Smooth muscle cell (in vitro differentiated cells): Measurements from ENCODE around the gene COA1. TPM values are rescaled to one million over a fixed set of nuclear protein-coding genes. Genes with fewer than 3 reads are reported as not detected.

Experiments
- DNase-seq: peaks from one replicate; lab custom pipeline; 2025; ENCODE audit not compliant: unreplicated experiment; lab: John Stamatoyannopoulos, UW
- H2AFZ ChIP-seq: fragments of 200-600 bp; sonication (generic); 2 replicates; pipeline ENCODE4 v1.6.0; 2016; ENCODE audit warnings: antibody characterized with exemption, low read depth, mild to moderate bottlenecking
- H3F3A ChIP-seq: fragments of 200-600 bp; sonication (generic); 2 replicates; pipeline ENCODE4 v1.6.0; 2017; ENCODE audit warnings: antibody characterized with exemption, low read depth
- H3K27ac ChIP-seq: fragments of 200-600 bp; sonication (generic); 2 replicates; pipeline ENCODE4 v1.5.1; 2016; ENCODE audit warnings: low read depth, mild to moderate bottlenecking
- H3K27me3 ChIP-seq: fragments of 200-600 bp; sonication (generic); 2 replicates; pipeline ENCODE4 v1.6.1; 2016; ENCODE audit warnings: low read depth, mild to moderate bottlenecking
- H3K36me3 ChIP-seq: fragments of 200-600 bp; sonication (generic); 2 replicates; pipeline ENCODE4 v1.5.1; 2016; ENCODE audit warnings: low read depth
- H3K4me1 ChIP-seq: fragments of 200-600 bp; sonication (generic); 2 replicates; pipeline ENCODE4 v1.5.1; 2016; ENCODE audit warnings: low read depth
- H3K4me2 ChIP-seq: fragments of 200-600 bp; sonication (generic); 2 replicates; pipeline ENCODE4 v1.6.0; 2016; ENCODE audit warnings: mild to moderate bottlenecking
- H3K4me3 ChIP-seq: fragments of 200-600 bp; sonication (generic); 2 replicates; pipeline ENCODE4 v1.5.1; 2016; ENCODE audit warnings: mild to moderate bottlenecking
- H3K79me2 ChIP-seq: fragments of 200-600 bp; sonication (generic); 2 replicates; pipeline ENCODE4 v1.6.0; 2016; ENCODE audit warnings: low read depth, mild to moderate bottlenecking
- H3K9ac ChIP-seq: fragments of 200-600 bp; sonication (generic); 2 replicates; pipeline ENCODE4 v1.6.0; 2016; ENCODE audit warnings: low read depth
- H3K9me3 ChIP-seq: fragments of 200-600 bp; sonication (generic); replicated peaks from 2 replicates; pipeline ENCODE4 v1.5.1; 2016; ENCODE audit warnings: low read depth
- H4K20me1 ChIP-seq: fragments of 200-600 bp; sonication (generic); 2 replicates; pipeline ENCODE4 v1.6.0; 2016; ENCODE audit warnings: low read depth
- CTCF ChIP-seq: fragments of 200-600 bp; sonication (generic); IDR thresholded peaks from 2 replicates; pipeline ENCODE4 v1.5.1; 2017; ENCODE audit warnings: borderline replicate concordance, mild to moderate bottlenecking, antibody characterized with exemption; ENCODE audit not compliant: insufficient read depth, poor library complexity, severe bottlenecking
- WGBS: methylation state at CpG from one replicate; pipeline ENCODE4 v1.1.7; 2016; ENCODE audit warnings: low lambda C conversion rate; 5-methylcytosine and 5-hydroxymethylcytosine counted together
- polyA plus RNA-seq: library from polyadenylated mRNA; unstranded; fragments of >200 nt; fragmentation: Nextera tagmentation; extraction: Ambion mirVana; gene quantifications from 2 replicates; pipeline ENCODE4 v1.2.1, GENCODE V29; 2016
- total RNA-seq: library from RNA; depleted of rRNA; stranded (reverse); fragments of >200 nt; gene quantifications from 2 replicates; pipeline ENCODE4 v1.2.3, GENCODE V29; 2014

The COA1 gene
- total and polyA plus RNA-seq, 2 experiments from 2014 or later, result 63.1 to 67.5 TPM

- WGBS, result 80% methylated on average over 3 of the region's 3 CpGs
- Histone ChIP-seq H3K4me1 (no peaks in the 10 kb centered on the region), H3K4me3 (no peak overlapping the region), H3K27me3 (peaks cover 4% of the 10 kb centered on the region), H2AFZ (no peak overlapping the region), H3K36me3 (no peaks in the 10 kb centered on the region), H3K9ac (no peak overlapping the region), H3F3A (peaks cover 11% of the 10 kb centered on the region), H3K79me2 (no peaks in the 10 kb centered on the region), H4K20me1 (no peaks in the 10 kb centered on the region), H3K4me2 (no peak overlapping the region), H3K9me3 (no peaks in the 10 kb centered on the region), H3K27ac (no peak overlapping the region)
- TF ChIP-seq CTCF, result no peak
- no peak for DNase-seq
Observed at GRCh38 chr7:43752411-43752810, 23.1 kb upstream of the COA1 start.

- Histone ChIP-seq H3K79me2 (no peaks in the 10 kb centered on the region), H3K4me3 (no peak overlapping the region), H3K9me3 (no peaks in the 10 kb centered on the region), H4K20me1 (no peaks in the 10 kb centered on the region), H3K4me2 (no peak overlapping the region), H3K27ac (no peak overlapping the region), H2AFZ (no peak overlapping the region), H3F3A (no peaks in the 10 kb centered on the region), H3K36me3 (no peaks in the 10 kb centered on the region), H3K9ac (no peak overlapping the region), H3K27me3 (peaks cover 4% of the 10 kb centered on the region), H3K4me1 (no peaks in the 10 kb centered on the region)
- no peak for TF ChIP-seq CTCF
- WGBS, result 66% methylated on average over 14 of the region's 14 CpGs
- no peak for DNase-seq
Observed at GRCh38 chr7:43750016-43750887, 20.9 kb upstream of the COA1 start.

- WGBS, result 68% methylated on average over 5 of the region's 5 CpGs
- no peak overlapping the region for H2AFZ ChIP-seq
- H3K4me3 ChIP-seq, result no peak overlapping the region
- no peak for TF ChIP-seq CTCF
- no peaks in the 10 kb centered on the region for H4K20me1 ChIP-seq
- no peak overlapping the region for H3K4me2 ChIP-seq
- no peaks in the 10 kb centered on the region for H3K4me1 ChIP-seq
- H3K36me3 ChIP-seq, result no peaks in the 10 kb centered on the region
- H3K9me3 ChIP-seq, result no peaks in the 10 kb centered on the region
- H3F3A ChIP-seq, result no peaks in the 10 kb centered on the region
- DNase-seq, result no peak
- H3K79me2 ChIP-seq, result no peaks in the 10 kb centered on the region
- no peak overlapping the region for H3K27ac ChIP-seq
- peaks cover 4% of the 10 kb centered on the region for H3K27me3 ChIP-seq
- H3K9ac ChIP-seq, result no peak overlapping the region
Observed at GRCh38 chr7:43749383-43749940, 20.1 kb upstream of the COA1 start.
